ENCODE data around the gene SP8.

Gene SP8

DNA sequence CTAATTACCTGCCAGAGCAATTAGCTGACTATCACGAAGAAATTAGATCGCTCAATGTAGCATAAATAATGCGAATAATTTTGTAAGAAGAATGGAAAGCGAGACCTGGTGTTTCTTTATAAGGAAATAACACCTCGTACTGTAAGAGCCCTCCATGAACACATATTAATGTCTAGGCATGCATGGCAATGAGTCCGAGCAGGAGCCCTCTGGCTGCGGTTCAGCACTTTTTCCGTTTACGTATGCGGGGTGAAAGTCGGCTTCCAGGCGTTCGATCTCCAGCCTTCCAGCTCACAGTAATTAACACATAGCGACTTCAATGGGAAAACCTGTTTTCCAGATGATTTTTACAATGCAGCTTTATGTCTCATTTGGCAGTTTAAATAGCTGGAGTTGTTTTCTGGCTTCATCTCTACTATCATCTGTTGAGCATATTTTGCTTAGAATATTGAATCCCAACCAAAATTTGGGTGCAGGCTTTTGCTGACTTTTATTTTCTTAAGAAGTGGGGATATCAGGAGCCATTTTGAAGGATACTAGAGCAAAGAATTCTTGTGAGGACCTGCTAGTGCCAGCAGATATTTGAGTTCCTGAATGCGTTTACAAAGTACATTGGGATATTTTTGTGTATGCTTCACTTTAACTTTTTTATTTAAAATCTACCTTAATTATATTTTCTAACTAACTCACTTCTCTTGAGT is 7.2 kb upstream of the SP8 start:
- DNase-seq = no peak

GRCh38 chr7:20793248-20793647 is 6.6 kb upstream of the SP8 start:
- DNase-seq = no peak

DNA sequence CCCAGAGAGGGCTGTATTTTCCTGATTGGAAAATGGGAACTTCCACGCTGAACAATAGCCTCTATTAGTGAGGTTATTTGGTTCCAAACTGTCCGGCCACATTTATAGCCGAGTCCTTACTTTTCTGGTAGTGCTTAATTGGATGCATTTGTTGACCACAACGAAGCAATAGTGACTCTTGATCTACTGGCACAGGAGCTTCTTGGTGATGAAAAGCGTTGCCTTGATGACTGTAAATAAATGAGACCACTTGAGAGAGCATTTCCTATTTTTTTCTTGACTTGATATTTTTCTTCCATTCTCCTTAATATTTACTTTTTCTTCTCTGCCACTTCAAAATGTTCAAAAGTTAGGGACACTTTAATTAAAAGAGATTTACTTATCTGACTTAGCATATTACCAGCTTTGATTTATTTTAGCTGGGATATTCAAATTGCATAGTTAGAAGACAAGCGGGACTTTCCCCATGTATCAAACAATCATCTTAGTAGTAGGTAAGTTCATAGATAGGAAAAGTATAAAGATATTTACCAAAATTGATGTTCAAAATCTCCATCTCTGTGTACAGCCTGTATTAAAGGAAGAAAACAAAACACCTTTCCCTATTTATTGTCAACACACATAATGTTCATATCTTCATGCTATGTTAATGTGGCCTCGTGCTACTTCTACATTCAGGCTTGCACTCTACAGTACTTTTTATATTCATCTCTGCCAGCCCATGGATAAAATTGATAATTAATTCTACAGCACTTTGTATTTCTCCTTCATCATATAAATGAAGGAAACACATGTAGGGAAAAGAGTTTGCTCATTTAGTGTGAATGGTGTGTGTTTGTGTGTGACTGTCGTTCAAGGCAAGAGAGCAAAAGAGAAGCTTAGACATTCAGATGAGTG is 5.1 kb upstream of the SP8 start:
- DNase-seq = no peak

DNA sequence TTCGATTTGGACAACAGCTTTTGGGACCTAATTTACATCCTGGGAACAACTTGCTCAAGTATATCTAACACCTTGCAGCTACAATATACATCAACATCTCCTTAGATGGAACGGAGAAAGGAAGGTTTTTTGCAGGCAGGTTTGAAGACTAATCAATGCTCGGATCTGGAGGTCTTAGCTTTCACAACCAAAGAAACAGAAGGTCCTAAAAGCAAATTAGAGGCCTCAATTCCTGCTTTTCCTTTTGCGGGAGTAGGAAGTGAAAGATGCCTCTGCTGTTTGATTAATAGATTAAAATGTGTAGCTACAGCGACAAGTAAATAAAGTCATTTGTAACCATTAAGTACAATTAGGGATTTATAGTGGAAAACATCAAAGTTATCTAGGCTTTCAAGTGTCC is 3.7 kb upstream of the SP8 start:
- DNase-seq = no peak

- no peak for DNase-seq
These were observed 1.8 kb upstream of the SP8 start for GRCh38 chr7:20788420-20788990.

GRCh38 chr7:20787660-20788419 is 1.2 kb upstream of the SP8 start:
- DNase-seq = no peak

- no peak for DNase-seq
These were observed 286 bp downstream of the SP8 start for GRCh38 chr7:20786421-20786778.

DNA sequence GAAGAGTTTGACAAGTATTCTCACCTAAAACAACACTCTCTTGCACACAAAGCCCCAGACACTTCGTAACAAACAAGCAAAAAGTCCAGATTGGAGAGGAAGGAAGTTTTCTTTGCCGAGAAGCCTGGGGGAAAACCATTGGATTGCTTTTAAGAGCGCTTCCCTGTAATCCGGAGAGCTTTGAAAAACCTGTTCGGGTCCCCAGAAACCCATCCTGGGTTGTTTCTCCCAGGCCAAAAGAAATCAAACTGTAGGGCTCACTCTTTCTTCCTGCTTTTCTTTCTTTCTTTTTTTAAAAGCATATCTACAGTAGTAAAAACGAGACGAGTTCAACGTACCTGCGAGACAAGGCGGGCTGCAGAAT is 655 bp downstream of the SP8 start:
- no peak for DNase-seq

- no peak for DNase-seq
These were observed 1.3 kb downstream of the SP8 start for GRCh38 chr7:20785157-20786048.

- no peak for DNase-seq
These were observed 2.1 kb downstream of the SP8 start for GRCh38 chr7:20784388-20785156.

DNA sequence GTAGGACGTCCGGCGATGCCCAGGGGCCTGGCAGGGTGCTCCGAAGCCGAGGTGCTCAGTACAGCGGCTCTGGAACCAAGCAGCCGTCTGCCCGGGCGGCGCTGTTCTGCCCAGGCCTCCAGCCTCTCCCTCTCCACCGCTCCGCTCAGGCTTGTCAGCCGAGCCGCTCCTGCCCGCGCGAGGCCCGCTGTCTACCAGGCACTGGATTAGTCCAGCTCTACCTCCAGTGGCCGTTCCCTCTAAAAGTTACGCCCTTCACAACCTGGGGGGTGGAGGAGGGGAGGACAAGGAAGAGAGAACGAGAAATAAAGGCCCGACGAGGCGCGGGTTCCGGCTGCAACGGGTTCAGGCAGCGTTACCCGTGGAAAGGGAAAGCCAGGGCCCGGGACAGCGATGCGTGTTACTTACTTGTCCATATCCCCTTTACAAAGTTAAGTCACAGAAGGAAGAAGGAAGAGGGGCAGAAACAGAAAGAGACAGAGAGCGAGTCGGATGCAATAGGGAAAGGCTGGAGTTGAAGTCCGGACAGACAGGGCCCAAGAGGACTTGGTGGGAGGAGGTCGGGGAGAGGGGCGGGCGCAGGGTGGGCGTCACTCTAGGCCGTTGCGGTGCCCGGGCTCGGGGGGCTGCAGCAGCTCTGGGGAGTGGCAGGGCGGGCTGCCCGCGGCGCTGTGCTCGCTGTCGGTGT is 2.8 kb downstream of the SP8 start:
- no peak for DNase-seq

DNA sequence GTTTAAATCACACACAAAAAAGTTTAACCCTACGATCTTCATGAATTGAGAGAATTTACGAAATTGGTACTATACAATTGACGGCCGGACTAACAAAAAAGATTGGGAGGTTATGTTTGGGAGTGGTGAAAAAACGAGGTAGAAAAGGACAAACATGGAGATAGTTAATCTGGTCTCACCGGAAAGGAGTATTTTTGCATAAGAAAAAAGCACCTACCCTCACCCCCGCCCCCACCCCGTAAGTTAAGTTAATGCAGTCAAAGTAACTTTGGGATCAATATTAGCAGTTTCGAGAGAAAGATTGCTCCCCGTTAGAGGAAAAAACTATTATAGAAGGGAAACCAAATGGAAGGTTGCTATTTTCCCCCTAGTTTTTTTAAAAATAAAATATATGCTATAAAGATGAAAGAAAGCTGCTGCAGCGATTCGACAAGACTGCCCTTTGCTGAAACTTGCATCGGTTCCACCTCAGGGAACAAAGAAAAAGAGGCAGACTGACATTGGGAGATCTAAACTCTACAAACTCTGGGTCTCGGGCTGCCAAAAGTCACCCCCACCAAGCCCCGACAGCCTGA is 3.5 kb downstream of the SP8 start:
- DNase-seq = no peak

- DNase-seq = no peak
These were observed 7.6 kb downstream of the SP8 start for GRCh38 chr7:20779041-20779440.

- DNase-seq = no peak
These were observed 8.5 kb downstream of the SP8 start for GRCh38 chr7:20778063-20778721.

- no peak for DNase-seq
These were observed 9.2 kb downstream of the SP8 start for GRCh38 chr7:20777377-20778062.

DNA sequence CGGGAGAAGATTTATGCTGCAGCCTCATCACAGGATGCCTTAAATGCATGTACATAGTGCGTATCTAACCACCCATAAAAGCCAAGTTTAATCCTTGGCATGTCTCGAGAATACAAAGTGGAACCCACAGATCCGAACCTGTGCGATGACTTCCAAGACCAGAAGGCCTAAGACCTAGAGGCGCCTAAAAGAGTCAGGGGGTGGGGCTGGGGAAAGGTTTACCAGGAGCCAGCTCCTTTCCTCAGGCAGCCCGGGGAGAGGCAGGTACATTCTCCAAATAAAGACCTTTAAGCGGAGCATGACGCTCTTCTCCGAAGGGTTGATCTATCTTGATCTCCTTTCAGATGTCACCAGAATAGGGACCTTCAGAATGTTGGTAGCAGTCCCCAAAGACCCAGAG is 9.7 kb downstream of the SP8 start:
- DNase-seq = no peak

DNA sequence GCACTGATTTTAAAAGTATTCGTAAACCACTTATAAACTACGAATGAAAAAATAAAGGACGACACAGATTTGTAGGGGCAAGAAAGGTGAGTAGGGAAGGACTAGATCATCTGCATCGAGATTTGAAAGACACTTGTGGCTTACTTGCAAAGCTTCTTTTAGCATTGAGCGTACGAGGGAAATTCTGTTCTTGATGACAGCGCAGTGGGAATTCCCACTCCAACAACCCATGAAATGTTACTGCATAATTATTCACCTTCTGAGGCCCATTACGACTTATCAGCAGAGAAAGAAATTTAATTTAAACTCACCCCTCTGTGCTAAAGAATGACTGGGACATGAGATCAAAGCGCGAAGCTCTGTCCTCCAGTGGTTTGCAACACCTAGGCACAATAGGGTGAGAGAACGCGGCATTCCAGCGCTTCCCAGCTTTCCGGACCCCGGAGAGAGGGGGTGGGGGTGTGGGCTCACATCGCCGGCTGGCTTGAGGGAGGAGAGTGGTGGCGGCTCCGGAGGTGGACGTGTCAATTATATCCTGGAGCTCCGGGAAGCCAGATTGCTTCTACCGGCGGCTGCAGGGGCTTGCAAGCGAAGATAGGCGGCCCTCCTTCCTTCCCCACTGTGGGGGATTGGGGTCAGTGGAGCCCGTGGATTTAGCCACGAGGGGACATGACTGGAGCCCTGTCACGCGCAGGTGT is 10.3 kb downstream of the SP8 start:
- no peak for DNase-seq

DNA sequence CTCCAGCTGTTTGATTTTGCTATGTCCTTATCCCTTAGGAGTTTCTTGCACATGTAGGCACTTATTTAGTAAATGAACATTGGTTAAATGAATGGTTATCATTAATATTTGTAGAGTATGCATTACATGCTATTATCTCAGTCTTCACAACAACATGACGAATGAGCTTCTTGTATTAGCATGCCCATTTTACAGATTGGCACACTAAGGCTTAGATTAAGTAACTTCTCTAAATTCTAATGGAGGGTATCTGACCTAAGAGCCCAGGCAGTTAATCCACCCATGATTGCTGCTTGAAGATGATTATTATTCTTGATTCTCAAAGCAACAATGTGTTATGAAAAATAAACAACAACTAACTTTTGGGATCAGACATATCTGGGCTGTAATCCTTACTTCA is 32.7 kb downstream of the SP8 start:
- DNase-seq = no peak

- no peak for DNase-seq
These were observed 36.8 kb downstream of the SP8 start for GRCh38 chr7:20749906-20750305.

Measured in KG1 (cell line).